GM19324 (cell line): Measurements from ENCODE around the gene COQ8A.

Experiments used
- ATAC-seq: cut with Tn5 transposase; IDR thresholded peaks from one replicate; pipeline ENCODE4 v1.9.1; 2021; ENCODE audit warnings: mild to moderate bottlenecking, moderate library complexity; ENCODE audit not compliant: unreplicated experiment, low FRiP score

Gene COQ8A

DNA sequence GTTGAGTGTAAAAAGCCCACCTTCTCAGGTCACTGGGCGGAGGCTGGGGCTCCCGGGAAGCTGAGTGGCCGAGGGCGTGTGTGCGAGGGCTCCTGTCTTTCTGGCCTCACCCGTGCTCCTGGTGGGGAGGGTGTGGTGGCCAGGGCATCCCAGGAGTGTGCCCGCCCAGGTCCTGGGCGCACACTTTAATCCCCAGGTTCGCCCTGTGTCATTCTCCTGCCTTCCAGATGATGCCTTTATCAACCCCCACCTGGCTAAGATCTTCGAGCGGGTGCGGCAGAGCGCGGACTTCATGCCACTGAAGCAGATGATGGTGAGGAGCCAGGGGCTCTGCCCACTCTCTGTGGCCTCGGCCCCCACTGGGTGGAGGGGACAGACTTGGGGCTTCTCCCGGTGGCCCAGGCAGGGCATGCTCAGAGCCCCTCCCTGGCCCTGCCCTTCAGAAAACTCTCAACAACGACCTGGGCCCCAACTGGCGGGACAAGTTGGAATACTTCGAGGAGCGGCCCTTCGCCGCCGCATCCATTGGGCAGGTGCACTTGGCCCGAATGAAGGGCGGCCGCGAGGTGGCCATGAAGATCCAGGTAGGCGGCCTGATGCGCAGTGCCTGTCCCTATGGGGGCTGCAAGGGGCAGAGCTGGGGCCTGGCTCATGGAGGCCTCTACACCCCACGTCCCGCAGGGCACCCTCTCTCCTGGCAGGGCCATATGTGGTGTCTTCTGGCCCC is 42.5 kb downstream of the COQ8A start:
- ATAC-seq: no peak

DNA sequence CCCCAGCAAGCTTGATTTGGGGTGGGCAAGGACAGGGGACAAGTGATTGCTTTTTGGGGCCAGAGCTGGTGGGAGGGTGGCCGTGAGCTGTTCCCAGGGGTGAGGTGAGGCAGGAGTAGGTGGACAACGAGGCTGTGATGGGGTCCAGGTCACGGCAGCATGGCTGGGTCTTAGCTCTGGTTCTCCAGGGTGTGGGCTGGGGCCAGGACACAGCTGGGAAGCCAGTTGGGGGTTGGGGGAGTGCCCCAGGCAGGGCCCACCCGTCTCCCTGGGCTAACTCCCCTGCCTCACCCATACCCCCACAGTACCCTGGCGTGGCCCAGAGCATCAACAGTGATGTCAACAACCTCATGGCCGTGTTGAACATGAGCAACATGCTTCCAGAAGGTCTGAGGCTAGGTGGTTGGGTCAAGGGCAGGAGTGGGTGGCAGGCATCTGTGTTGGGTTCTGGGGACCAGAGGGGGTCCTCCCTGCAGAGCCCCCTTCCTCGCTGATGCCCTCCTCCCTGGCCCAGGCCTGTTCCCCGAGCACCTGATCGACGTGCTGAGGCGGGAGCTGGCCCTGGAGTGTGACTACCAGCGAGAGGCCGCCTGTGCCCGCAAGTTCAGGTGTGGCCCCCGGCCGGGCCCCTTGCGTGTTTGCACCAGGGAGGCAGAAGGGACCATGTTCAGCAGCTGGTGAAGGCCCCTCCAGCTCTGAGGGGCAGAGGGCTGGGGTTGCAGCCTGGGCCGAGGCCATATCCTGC is 43.3 kb downstream of the COQ8A start:
- no peak for ATAC-seq

DNA sequence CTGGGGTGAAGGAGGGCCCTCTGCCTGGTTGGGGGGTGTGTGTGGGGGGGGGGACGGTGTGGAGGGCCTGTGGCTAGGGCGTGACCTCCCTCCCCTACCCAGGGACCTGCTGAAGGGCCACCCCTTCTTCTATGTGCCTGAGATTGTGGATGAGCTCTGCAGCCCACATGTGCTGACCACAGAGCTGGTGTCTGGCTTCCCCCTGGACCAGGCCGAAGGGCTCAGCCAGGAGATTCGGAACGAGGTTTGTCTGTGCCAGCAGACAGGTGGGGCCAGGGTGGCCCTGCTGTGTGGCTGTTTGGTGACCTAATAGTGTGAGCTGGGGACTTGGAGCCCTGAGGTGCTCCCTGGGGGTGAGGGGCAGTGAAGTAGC is 43.9 kb downstream of the COQ8A start:
- ATAC-seq: no peak

DNA sequence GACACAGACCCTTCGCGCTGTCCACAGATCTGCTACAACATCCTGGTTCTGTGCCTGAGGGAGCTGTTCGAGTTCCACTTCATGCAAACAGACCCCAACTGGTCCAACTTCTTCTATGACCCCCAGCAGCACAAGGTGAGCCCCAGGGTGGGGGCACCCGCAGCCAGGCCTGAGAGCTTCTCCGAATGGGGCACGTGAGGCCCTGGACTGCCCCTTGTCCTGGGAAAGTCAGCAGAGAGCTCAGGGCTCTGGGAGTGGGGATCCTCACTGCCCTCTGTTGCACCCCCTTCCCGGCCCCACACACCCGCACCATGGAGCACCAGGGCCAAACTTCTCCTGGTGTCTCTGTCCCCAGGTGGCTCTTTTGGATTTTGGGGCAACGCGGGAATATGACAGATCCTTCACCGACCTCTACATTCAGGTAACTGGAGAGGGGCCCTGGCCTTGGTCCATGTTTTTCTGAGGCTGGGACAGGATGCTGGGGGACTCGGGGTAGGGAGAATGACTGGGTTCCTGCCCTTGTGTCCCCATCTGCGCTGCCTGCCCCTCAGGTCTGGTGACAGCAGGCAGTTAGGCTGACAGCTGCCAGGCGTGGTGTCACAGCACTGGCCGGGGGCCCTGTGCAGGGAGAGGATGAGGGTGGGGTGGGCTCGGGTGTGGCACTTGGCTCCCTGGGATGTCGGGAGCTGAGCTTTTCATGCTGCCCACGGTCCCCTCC is 44.6 kb downstream of the COQ8A start:
- ATAC-seq: no peak

DNA sequence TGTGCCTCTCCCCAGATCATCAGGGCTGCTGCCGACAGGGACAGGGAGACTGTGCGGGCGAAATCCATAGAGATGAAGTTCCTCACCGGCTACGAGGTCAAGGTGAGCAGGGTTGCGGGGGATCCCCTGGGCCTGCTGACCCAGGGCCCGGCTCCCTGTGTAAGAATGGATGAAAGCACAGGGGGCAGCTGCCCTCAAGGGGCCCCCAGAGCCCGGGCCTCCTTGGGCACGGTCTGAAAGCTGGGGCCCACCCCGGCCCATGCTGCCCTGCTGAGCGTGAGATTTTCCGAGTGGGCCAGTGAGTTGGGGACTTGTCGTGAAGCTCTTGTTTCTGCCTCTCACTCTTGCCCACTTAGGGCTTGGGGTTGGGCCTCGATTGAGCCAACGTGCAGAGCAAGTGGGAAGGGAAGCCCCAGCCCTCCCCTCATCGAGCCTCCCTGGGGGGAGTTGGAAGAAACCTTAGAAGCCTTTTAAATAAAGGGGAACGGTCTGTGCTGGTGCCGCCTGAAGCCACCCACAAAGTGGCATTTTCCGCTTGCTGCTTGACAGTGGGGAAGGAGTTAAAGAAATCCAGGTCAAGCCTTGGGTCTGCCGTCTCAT is 45.2 kb downstream of the COQ8A start:
- no peak for ATAC-seq

DNA sequence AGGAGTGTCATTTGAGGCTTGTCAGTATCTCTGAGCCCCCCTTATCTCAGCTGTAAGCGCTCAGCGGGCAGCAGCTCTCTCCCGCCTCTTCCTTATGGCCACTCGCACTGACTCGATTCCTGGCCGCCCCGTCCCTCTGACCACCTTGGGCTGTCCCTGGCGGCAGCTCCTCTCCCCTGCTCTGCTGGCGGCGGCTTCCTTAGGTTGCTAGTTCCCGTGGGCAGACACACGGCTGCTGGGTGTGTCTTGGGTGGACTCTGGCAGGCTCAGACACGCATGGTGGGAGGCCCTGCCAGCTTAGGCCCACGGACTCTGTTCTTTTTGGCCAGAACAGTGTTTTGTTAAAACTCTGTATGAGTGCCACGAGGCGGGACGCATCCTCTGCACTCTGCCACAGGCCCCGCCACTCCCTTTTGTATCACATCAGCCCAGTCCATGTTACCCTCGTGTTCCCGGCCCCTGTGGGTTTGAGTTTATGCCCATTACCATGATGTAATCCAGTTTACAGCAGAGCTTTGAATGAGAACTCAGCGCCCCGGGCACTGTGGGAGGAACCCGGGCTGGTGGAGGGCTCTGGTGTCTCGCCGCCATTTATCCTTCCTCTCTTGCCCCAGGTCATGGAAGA is 45.9 kb downstream of the COQ8A start:
- no peak for ATAC-seq

DNA sequence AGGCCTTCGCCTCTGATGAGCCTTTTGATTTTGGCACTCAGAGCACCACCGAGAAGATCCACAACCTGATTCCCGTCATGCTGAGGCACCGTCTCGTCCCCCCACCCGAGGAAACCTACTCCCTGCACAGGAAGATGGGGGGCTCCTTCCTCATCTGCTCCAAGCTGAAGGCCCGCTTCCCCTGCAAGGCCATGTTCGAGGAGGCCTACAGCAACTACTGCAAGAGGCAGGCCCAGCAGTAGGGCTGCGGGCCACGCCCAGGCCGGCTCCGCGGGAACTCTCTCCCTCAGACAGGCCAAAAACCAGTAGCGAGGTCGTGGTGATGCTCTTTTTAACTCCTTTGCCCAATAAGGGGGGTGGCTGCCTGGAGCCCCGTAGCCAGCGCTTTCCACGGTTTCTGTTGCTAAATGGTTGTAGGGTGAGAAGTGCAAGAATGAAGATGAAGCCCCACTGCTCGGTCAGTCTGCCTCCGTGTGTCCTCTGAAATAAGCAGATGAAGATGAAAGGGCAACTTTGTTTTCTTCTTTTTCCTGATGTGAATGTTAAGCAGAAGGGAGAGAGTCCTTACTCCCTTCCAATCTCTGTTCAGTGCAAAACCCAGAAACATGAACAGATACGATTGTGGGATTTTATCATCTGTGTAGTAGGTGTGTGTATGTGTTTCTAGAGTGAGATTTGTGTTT is 46.5 kb downstream of the COQ8A start:
- no peak for ATAC-seq

DNA sequence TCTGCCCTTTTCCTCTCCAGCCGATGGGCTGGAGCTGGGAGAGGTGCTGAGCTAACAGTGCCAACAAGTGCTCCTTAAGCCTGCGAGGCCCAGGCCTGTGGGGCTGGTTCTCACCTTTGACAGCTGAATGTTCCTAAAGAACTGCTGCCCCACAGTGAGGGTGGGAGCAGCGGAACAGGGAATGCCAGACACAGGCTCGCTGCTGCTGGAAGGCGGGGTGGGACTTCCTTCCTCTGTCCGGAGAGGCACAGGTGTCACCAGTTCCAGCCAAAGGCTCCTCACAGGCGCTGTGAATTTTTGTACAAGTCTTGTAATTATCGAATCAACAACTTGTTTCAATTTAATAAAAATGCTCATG is 47.1 kb downstream of the COQ8A start:
- no peak for ATAC-seq

DNA sequence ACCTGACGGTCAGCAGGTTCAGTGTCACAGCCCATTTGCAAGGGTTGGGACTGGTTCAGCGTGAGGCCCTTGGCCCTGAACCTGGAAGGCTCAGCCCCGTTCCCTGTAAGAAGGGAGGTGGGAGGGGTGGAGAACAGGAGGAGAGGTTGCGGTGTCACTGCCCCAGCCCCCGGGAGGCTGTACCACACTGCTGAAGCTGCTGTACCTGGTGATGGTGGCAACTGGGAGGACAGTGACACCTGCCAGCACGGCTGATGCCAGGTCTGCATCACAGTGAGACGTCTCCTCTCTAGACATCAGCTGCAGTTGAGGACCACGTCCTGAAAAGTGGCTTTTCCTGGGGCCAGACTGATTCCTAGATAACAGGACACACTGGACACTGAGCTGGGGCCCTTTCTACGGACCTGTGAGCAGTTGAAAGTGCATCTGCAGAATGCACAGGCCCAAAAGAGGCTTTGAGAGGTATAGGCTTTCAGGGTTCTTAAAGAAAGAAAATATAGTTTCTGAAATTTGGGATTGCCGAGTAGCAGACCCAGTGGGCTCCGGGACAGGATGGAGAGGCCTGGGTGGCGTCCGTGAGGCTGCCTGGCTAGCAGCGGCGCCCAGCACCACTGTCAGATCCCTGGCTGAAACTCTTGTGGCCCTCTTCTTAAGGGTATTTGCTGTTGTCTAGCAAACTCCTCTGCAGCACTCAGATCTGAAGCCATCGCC is 47.7 kb downstream of the COQ8A start:
- no peak for ATAC-seq

DNA sequence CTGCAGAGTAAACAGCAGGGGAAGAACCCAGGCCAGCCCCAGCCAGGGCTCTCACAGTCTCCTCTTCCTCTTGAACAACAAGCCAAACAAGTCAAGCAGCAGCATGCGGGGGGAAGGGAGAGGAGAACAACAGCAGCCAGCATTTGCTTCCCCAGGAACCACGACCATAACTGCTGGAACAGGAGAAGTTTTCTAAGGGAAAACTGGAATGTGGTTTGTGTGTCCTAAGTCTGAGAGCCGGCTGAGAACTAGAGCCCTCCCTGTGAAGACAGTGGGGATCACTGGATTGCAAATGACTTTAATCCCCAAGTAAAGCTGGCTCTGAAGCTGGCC is 48.2 kb downstream of the COQ8A start:
- ATAC-seq: no peak

DNA sequence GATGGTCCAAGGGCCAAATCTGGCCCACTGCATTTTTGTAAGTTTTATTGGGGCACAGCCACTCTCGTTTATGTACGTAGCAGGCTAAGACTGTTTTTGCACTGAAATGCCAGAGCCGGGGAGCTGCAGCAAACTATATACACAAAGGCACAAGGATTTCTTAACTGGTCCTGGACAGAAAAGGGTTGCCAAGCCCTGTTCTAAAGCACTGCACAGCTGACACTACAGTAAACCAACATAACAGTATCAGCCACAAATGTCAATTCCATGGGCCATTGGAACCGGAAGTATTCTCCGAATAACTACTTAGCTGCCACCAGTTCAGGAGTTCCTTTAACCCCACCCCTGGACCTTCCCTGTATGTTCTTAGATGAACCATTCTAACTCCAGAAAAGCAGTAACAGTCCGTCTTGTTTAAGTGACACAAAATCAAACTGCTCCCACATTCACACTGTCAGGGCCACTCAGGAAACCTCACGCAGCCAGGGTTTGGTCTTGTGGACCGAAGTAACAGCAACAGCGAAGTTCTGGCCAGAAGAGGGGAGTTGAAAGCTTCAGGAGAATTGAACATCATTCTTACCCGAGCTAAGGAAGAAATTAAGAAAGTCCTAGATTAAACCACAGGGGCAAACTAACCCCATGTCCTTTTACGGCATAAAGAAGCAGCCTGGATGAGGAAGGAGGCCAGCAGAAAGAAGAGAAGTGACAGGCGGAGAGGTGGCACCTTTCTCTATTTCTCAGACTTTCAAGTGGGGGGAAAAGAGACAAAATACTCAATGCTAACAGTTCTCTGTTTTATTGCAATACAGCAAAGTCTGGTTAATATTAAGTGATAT is 49.2 kb downstream of the COQ8A start:
- ATAC-seq: no peak

DNA sequence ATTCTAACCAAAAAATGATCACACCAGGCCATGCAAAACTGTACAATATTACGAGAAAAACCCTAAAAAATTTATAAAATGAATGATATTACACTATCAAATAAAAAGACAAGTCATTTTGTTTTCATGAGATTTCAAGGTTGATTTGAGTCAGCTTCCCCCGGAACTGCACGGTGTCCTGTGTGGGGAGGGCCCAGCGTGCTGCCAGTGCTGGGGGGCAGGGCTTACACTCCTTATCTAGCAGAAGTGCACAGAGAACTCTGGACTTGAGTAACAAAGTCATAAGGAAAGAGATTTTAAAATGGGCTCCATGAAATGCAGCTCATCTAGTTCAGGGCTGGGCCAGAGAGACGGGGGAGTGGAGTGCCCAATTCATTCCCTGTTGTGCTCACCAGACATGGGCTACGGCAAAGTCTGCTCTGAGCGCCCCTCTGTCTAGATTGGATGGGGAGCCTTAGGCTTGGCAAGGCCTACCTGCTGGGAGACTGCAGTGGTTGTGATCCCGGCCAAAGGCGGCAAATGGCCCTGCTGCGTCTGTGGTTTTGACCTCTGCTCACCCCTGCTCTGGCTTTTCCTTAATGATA is 50.1 kb downstream of the COQ8A start:
- ATAC-seq: no peak

DNA sequence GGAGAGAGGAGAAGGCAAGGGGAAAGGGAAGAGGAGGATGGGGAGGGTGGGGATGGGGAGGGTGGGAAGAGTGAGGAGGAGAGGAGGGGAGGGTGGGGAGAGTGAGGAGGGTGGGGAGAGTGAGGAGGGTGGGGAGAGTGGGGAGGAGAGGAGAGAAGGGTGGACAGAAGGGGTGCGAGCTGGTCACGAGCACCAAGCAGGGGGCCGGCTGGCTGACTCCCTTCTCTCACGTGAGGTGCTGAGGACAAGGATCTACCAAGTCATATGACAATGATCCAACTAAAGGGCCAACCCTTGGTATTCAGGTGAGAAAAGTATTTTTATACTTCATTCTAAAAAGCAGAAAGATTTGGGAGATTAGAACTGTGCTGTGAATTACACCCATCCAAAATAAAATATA is 51.8 kb downstream of the COQ8A start:
- ATAC-seq: no peak

DNA sequence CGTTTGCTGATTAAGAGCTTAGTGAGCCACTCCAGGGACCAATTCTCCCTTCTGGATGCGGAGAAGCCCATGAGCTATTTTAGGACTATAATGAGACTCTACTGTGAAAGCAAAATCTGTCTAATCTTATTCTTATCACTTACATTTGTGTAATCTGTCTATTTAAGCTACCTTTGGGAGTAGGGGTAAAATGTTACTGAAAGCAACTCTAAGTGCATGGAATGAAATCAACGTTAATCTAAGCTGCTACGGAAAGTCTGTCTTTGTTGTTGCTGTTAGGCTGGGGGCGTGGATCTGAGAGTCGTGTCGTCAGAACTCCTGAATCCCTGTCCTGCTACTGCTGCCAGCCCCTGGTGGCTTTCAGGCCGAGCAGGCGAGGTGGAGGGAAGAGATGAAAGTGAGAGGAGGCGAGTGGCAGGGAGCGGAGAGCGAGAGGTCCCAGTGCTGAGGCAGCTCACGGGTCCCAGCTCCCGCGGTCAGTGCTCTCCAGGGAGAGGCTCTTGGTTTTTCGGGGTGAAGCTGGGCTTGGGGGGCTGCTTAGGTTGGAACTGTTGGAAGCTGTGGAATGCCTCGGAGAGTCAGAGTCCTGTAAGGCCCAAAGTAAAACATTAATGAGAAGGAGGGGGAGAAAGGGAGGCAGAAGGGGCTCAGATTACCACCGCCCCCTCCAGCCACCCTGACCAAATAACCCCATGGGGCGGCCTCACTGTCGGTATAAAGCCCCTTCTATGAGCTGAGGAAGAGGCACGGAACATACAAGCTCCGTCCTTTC is 53.9 kb downstream of the COQ8A start:
- no peak for ATAC-seq

DNA sequence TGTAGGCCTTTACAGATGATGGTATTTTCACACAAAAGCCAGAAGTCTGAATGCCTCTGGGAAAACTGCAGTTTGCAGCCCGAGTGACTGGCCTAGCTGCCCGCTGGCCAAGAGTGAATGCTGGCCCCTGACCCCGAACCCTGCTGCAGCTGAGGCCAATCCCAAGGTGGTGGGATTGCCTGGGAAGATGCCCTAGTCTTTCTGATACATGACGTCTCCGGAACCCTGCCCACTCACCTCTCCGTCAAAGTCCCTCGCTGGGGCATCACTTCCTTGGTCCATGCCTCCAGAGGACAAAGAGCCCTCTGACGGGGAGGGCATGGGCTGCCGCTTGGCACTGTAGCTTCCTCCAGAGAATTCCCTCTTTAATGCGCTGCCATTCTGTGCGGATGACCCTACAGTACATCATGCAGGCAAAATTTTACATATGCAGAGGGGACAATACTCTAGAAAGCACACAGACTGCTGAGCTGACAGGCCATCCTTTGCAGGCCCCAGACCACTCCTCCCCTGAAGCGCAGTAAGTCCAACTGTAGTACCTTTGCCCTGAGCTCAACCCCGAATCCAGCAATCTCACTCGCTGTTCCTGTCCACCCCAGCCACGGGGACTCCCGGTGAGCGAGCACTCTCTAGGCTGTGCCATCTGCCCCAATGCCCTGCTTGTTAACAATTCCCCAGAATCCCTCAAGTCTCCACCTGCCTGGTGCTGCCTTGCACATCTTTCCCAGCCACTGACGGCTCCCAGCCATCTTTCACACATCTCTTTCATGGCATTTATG is 54.7 kb downstream of the COQ8A start:
- ATAC-seq: no peak

DNA sequence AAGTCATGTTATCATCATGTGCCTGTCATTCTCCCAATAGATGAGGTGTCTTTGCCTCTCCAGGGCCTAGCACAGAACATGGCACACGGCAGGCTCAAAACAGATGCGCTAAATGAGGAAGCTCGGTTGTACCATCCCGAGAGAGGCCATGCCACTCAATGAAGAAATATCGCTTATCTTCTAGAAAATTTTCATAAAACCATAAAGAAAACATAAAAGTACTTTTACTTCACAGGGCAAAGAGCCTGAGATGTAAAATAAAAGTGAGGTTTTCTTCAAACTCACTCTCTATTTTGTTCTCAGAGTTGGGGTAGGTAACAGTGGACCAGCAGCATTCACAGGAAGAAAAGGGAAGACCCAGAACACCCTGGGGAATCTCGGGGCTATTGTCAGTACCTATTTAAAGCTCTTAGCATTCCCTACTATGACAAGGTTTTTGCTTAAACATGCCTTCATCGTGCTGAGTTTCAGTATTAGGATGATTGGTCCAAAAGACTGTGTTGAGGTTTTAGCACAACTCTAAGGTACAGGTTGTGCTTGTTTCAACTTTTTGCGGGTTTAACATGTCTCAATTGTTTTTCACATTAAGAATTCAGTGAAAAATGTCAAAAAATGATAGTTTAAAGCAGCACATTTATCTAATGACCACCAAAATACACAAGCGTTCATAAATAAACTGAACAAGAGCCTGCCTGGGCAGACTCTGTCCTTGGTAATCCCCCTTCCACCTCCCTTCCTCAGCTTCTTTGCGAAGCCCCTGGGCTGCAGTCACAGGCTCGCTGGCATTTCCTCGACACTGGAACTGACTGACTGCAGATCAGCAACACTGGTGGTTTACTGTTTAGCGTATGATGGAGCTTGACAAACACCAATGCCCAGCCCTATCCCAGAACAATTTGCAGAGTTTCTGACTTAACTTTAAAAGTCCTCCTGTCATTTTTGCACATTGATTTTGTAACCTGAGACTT is 55.6 kb downstream of the COQ8A start:
- ATAC-seq: peak; percentile 66
